GM20431 (cell line): ENCODE data around the gene SLC1A6.
"Not testable (repeated sequence)": the region's sequence is repeated elsewhere in the genome, so short reads cannot be mapped to it uniquely, and the experiment has no call there.

ENCODE experiments used
- in situ Hi-C: fragments of 300-500 bp; cut with MseI, MboI; formaldehyde crosslinking; loops from one replicate; pipeline ENCODE4 v1.15.0; 2020; ENCODE audit warnings: low sequenced_read_pairs; ENCODE audit not compliant: unreplicated experiment

The SLC1A6 gene

DNA sequence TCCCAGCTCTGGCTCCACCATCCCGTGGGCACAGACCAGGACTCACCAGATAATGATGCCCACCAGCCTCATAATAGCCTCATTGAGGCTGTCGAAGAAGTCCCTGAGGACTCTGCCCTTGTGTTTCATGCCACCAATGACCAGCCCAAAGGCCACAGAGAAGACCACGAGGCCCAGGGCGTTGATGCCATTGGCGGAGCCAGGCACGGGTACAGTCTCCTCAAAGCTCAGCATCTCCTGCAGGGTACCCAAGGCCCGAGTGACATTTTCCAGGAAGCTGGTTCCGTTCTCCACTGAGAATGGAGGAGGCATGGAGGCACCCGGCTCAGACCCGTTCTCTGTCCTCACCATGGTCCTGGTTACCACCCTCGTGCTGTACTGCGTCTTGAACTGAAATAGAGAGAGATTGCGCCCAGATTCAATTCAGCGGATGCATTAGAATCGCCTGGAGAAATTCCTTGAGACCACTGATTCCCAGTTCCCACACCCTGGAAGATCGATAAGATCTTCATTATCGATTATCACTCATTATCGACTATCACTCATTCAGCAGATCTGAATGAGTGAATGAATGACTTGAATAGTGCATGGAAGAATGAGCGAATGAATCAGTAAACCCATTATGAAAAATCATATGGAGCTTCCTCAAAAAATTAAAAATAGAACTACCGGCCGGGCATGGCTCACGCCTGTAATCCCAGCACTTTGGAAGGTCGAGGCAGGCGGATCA is 17.5 kb downstream of the SLC1A6 start:
- in situ Hi-C loops, result no loop called here

DNA sequence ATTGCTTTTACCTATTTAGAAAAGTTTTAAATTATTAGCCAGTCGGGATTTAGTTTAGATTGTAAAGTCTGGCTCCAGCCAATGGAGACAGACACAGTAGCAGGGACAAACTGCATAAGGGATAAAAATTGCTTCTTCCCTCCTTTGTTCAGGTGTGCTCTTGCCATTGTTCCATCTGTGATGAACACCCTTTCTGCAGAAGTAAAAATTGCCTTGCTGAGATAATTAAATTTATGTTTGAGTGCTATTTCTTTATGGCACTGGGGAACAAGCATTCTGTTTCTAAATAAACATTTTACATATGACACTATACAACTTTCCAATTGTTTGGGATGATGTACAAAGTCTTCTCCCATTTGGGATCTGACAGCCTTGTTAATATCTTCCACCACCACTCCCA is 20.4 kb downstream of the SLC1A6 start:
- in situ Hi-C loops, result no loop called here

DNA sequence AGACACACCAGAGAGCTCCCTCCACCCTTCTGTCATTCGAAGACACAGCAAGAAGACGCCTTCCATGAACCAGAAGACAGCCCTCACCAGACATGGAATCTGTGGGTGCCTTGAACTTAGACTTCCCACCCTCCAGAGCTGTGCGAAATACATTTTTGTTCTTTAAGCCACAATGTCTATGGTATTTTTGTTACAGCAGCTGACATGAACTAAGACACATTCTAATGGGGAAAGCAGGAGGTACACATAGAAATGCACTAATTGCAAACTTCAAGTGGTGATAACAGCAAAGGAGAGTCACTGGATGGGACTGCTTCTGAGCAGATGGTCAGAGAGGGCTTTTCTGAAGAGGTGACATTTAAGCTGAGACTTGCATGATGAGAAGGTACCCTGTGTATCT is 22.2 kb downstream of the SLC1A6 start:
- in situ Hi-C loops, result no loop called here

DNA sequence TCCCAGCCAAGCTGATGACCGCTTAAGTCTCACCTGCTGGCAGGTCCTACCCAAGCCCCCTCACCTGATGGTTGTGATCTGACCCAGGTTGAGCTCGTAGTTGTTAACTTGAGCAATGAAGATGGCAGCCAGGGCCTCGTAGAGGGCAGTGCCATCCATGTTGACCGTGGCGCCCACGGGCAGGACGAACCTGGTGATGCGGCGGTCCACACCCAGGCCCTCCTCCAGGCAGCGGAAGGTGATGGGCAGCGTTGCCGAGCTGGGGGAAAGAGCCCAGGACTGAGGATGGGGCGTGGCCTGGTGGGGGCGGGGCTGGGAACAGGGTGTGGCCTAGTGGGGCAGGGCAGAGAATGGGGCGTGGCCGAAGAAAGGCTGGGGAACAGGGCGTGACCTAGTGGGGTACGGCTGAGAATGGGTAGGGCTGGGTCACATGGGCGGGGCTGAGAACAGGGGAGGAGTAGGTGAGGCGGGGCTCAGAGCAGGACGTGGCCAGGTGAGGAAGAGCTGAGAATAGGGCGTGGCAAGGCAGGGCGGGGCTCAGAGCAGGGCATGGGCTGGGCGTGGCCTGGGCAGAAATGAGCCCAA is 25.5 kb downstream of the SLC1A6 start:
- in situ Hi-C loops, result no loop called here

DNA sequence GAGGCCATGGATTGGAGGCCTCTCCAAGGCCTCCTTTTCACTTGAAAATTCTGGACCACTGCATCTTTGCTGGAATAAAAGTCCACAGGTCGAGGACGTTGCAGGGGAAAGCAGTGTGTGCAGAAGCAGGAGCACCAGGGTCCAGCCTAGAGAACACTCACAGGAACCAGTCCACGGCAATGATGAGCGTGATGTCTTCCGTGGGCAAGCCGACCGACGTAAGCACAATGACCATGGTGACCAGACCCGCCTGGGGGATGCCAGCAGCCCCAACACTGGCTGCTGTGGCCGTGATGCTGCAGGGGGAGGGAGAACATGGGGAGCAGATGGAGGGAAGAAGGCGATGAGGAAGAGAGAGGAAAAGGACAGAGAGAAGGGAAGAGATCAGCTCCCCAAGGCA is 26.9 kb downstream of the SLC1A6 start:
- in situ Hi-C loops, result no loop called here

DNA sequence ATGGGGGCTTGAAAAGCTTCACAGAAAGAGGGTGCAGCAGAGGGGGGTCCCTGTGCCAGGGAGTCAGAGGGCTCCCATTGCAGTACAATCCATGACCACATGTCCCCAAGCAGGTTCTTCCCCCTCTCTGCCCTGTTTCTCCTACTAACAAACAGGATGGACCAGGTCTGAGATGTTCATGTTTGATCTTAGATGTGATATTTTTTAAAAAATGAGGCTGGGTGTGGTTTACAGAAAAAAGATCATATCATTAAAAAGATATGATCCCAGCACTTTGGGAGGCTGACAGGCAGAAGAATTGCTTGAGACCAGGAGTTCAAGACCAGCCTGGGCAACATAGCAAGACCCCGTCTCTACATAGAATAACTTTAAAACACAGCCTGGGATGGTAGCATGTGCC is 29.2 kb downstream of the SLC1A6 start:
- in situ Hi-C loops, result no loop called here

DNA sequence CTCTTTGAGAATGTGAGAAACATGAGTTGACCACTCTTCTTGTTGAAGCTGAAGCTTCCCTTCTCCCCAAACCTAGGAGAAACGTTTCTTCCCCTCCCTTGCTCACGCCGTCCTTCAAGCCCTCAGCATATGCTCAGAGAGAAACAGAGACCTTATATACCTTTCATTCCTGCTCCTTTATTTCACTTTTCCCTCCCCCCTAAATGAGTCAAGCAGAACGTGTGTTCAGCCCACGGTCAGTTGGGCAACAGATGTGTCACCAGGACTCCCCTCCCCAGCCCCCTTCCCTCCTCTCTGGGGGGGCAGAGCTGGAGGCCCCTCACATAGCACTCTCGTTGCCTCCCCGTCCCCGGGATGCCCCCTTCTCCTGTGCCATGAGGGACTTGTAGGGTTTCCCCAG is 29.8 kb downstream of the SLC1A6 start:
- in situ Hi-C loops, result no loop called here

DNA sequence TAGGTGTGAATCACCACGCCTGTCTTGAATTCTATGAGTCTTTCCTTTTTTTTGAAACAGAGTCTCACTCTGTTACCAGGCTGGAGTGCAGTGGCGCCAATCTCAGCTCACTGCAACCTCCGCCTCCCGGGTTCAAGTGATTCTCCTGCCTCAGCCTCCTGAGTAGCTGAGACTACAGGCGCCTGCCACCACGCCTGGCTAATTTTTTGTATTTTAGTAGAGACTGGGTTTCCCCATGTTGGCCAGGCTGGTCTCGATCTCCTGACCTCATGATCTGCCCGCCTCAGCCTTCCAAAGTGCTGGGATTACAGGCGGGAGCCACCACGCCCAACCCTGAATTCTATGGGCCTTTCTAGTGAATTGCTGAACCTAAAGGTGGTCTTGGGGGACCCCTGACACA is 30.3 kb downstream of the SLC1A6 start:
- in situ Hi-C loops, result not testable (repeated sequence)

DNA sequence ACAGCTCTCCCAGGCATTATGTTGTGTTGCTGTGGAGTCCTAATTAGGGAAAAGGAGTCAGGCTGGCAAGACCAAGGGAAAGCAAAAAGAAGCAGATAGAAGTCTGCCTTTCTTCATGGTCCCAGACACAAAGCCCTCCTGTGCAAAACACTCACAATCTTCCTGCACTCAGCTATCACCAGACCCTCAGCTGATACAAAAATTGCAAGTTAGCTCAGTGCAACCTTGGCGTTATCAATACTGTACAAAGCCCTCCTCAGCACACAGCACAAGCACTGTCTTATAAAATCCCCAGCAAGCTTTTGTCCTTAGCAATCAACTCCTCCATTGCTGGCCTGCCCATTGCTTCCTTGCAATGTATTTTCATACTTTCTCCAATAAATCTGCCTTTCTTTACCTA is 35.2 kb downstream of the SLC1A6 start:
- in situ Hi-C loops, result no loop called here

DNA sequence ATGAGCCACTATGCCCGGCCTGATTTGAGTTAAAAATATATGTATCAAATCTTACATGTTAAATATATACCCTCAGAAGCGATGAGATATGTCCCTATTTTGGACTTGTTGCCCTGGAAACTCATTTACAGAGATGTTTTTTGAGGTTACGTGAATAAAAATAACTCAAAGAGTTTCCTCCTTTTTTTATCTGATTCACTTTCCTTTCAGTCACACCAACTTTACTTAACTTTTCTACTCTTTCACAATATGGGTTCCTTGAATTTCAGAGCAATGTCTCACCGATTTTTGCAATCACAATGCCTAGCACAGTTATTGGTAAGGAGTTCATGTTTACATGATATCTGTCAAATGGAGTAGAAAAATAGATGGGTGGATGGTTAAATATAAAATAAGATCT is 36.1 kb downstream of the SLC1A6 start:
- in situ Hi-C loops, result no loop called here

DNA sequence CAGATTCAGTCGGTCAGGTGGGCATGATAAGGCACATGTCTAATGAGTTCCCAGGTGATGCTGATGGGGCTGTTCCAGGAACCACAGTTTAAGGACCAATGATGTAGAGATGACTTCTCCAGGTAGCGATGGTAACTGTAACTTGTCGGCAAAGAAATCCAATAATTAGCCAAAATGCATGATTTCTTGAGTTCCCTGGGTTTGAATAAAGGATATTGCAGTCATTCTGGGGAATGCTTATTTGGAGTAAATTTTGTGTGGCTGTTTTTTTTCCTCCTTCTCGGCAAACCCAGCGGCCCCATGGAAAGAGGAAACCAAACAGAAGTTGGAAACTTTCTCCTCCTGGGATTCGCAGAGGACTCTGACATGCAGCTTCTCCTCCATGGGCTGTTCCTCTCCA is 38.5 kb downstream of the SLC1A6 start, which contains the start of gene OR7C2:
Gene OR7C2 (plus strand): TSS at position 301 of the 400 bp plus-strand sequence. CDS start 0 bp downstream, at position 301.
- in situ Hi-C loops, result no loop called here

DNA sequence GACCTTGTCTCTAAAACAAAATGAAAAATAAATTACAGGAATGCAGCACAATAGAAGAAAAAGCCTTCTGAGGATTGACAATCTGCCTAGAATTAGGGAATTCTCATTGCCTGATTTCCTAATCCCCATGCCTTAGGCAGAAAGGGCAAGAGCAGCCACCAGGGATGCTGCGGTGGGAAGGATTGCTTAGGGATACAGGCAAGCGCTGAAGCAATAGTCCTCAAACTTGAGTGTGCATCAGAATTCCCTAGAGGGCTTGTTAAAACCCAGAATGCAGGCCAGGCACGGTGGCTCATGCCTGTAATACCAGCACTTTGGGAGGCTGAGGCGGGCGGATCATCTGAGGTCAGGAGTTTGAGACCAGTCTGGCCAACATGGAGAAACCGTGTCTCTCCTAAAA is 39.4 kb downstream of the SLC1A6 start:
- in situ Hi-C loops, result no loop called here

DNA sequence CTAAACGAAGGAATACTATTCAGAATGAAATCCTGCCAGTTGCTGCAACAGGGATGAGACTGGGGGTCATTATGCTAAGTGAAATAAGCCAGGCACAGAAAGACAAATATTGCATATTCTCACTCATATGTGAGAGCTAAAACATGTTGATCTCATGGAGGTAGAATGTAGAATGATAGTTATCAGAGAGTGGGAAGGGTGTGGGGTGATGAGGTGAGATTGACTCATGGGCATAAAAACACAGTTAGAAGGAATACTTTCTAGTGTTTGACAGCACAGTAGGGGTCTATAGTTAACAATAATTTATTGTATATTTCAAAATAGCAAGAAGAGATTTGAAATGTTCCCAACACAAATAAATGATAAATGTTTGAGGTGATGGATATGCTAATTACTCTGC is 46.2 kb downstream of the SLC1A6 start:
- in situ Hi-C loops, result no loop called here

DNA sequence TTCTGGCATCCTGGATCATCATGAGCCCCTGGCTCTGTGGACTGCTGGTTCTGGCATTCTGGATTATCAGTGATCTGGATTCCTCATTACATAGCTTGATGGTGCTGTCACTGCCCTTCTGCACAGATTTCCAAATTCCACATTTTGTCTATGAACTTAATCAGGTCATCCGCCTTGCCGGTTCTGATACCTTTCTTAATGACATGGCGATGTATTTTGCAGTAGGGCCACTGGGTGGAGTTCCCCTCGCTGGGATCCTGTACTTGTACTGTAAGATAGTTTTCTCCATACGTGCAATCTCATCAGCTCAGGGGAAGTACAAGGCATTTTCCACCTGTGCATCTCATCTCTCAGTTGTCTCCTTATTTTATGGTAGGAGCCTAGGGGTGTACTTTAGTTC is 62.8 kb downstream of the SLC1A6 start:
- in situ Hi-C loops, result no loop called here

DNA sequence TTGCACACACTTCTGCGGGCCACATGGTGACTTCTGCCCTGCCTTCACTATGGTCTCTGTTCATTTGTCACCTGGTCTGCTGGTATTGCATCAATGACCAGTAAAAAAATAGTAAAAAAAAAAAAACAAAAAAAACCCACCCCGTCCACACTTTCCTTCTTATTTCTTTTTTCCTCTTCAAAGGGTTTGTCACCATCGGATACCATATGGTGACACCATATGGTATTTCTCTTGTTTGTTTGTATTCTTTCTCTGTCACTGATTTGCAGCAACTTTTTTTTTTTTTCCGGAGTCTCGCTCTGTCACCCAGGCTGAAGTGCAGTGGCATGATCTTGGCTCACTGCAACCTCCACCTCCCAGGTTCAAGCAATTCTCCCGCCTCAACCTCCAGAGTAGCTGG is 64.5 kb downstream of the SLC1A6 start:
- in situ Hi-C loops, result no loop called here

DNA sequence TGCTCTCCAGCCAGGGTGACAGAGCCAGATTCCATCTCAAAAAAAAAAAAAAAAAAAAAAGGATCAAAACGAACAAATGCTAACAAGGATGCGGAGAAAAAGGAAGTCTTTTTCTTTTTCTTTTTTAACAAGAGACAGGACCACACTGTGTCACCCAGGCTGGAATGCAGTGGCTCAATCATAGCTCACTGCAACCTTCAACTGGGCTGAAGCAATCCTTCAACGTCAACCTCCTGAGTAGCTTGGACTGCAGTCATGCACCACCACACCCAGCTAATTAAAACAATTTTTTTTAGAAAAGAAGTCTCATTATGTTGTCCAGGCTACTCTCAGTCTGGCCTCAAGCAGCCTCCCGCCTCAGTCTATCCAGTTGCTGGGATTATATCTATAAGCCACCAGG is 73.0 kb downstream of the SLC1A6 start:
- in situ Hi-C loops, result no loop called here

DNA sequence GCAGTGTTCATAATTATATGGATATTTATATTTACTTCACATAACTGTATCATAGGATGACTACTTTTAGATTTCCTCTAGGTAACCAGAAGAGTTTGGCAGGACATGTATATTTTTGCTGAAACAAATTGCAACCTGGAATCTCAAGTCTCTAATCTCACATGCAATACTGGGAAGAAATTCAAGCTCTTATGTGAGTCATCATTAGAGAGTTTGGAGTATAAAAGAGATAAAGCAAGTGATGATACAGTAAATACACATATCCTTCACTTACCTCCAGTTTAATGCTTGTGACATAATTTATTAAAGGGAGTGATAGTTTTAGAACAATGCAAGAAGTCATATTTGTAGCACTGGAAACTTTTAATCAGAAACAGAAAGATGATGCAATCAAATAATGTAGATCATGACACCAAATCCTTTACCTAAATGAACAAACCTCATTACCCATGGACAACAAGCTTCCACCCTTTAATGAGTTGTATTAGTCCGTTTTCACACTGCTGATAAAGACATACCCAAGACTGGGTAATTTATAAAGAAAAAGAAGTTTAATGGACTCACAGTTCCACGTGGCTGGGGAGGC is 77.9 kb downstream of the SLC1A6 start:
- in situ Hi-C loops, result no loop called here
